Stimulated activated effector memory CD8-positive, alpha-beta T cell treated with anti-CD3 and anti-CD28 coated beads, Interleukin-12 subunit alpha, Interleukin-12 subunit beta, amount 100 ng/mL, for 72 hours (primary cell): ENCODE data around the gene PMM2.

Experiments
- ATAC-seq: fragments of 150-1000 bp; cut with Tn5 transposase; 2 replicates; pipeline ENCODE4 v1.10.0; 2021
- DNase-seq, 2 donors: peaks; one replicate each; pipeline ENCODE4 v3.0.0; 2021 to 2022; ENCODE audit warnings: low spot score in 2 of 2
- H3K27ac Mint-ChIP-seq: one replicate; pipeline ENCODE4 v1.8.0; 2022; ENCODE audit warnings: mild to moderate bottlenecking, mixed read lengths
- H3K36me3 Mint-ChIP-seq: one replicate; pipeline ENCODE4 v1.8.0; 2022; ENCODE audit warnings: mild to moderate bottlenecking, mixed read lengths
- H3K4me1 Mint-ChIP-seq: one replicate; pipeline ENCODE4 v1.8.0; 2022; ENCODE audit warnings: mixed read lengths
- H3K4me3 Mint-ChIP-seq: one replicate; pipeline ENCODE4 v1.8.0; 2022; ENCODE audit warnings: mild to moderate bottlenecking, mixed read lengths
- H3K9me3 Mint-ChIP-seq: one replicate; pipeline ENCODE4 v1.8.0; 2022; ENCODE audit warnings: mixed read lengths

PMM2 gene

GRCh38 chr16:8849411-8850011, 51.9 kb downstream of the PMM2 start:
- Mint-ChIP-seq H3K4me3 (no peak overlapping the region), H3K9me3 (no peaks in the 10 kb centered on the region), H3K4me1 (peaks cover 31% of the 10 kb centered on the region), H3K36me3 (peaks cover 96% of the 10 kb centered on the region), H3K27ac (peak overlapping the region; percentile 85)
- DNase-seq (no peak), ATAC-seq (no peak)

GRCh38 chr16:8850279-8850885, 52.7 kb downstream of the PMM2 start:
- H3K4me1 Mint-ChIP-seq, result peaks cover 28% of the 10 kb centered on the region
- H3K27ac Mint-ChIP-seq, result peak overlapping the region; percentile 85
- ATAC-seq (peak; percentile 46), DNase-seq (no peak)
- peaks cover 96% of the 10 kb centered on the region for H3K36me3 Mint-ChIP-seq
- H3K9me3 Mint-ChIP-seq, result no peaks in the 10 kb centered on the region
- no peak overlapping the region for H3K4me3 Mint-ChIP-seq

- peak overlapping the region; percentile 86 for H3K27ac Mint-ChIP-seq
- ATAC-seq (no peak), DNase-seq (no peak)
- no peaks in the 10 kb centered on the region for H3K9me3 Mint-ChIP-seq
- H3K4me1 Mint-ChIP-seq, result peaks cover 27% of the 10 kb centered on the region
- no peak overlapping the region for H3K4me3 Mint-ChIP-seq
- peaks cover 98% of the 10 kb centered on the region for H3K36me3 Mint-ChIP-seq
Measured at GRCh38 chr16:8851761-8852403, 54.2 kb downstream of the PMM2 start.

- peaks cover 98% of the 10 kb centered on the region for H3K36me3 Mint-ChIP-seq
Measured at GRCh38 chr16:8852534-8852933, 54.9 kb downstream of the PMM2 start.

GRCh38 chr16:8853150-8853549, 55.5 kb downstream of the PMM2 start:
- no peak for DNase-seq
- Mint-ChIP-seq H3K27ac (peak overlapping the region; percentile 71), H3K36me3 (peaks cover 100% of the 10 kb centered on the region), H3K9me3 (no peaks in the 10 kb centered on the region), H3K4me3 (no peak overlapping the region), H3K4me1 (peaks cover 31% of the 10 kb centered on the region)
- ATAC-seq, result no peak

More at GRCh38 chr16:8852534-8852933, 54.9 kb downstream of the PMM2 start:
- Mint-ChIP-seq H3K4me1 (peaks cover 27% of the 10 kb centered on the region), H3K27ac (peak overlapping the region; percentile 71), H3K9me3 (no peaks in the 10 kb centered on the region), H3K4me3 (no peak overlapping the region)
- DNase-seq, result no peak
- no peak for ATAC-seq

- no peak overlapping the region for H3K4me3 Mint-ChIP-seq
- peaks cover 33% of the 10 kb centered on the region for H3K4me1 Mint-ChIP-seq
- H3K27ac Mint-ChIP-seq, result peak overlapping the region; percentile 71
- no peak for DNase-seq
- H3K9me3 Mint-ChIP-seq, result no peaks in the 10 kb centered on the region
- H3K36me3 Mint-ChIP-seq, result peaks cover 100% of the 10 kb centered on the region
- no peak for ATAC-seq
Measured at GRCh38 chr16:8853611-8854010, 56.0 kb downstream of the PMM2 start.

DNA sequence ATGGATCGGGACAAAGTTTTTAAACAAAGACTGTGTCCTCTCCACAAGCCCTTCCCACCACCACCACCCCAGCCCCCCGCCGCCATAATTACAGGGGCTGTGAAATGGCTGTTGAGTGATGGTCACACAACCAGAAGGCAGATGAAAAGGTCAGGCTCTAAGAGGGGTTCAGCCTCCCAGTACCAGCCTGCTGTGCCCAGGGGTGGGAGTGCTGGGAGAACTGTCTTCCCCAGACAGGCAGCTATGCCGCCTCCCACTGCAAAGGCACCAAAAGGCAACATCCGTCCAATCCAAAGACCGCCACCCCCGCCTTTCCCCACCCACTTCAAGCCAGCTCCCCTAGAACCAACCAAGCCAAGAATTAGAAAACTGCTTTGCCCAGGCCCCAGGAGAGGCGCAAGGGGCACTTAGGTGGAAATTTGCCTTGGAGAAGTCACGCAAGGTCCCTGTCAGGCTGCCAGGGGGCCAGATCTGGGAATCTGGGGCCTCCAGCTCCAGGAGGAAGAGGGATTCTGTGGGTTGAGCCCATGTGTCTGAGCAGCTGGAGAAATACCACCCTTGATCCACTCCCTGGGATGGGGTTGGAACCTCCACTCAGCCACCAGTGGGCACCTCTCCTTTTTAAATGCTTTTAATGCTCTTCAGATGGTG, 56.8 kb downstream of the PMM2 start:
- ATAC-seq (no peak), DNase-seq (no peak)
- Mint-ChIP-seq H3K27ac (peak overlapping the region; percentile 83), H3K36me3 (peaks cover 100% of the 10 kb centered on the region), H3K4me3 (no peak overlapping the region), H3K4me1 (peaks cover 29% of the 10 kb centered on the region), H3K9me3 (no peaks in the 10 kb centered on the region)

- peaks cover 99% of the 10 kb centered on the region for H3K36me3 Mint-ChIP-seq
- peak overlapping the region; percentile 83 for H3K27ac Mint-ChIP-seq
- no peaks in the 10 kb centered on the region for H3K9me3 Mint-ChIP-seq
- H3K4me1 Mint-ChIP-seq, result peaks cover 26% of the 10 kb centered on the region
- DNase-seq (no peak), ATAC-seq (no peak)
- H3K4me3 Mint-ChIP-seq, result no peak overlapping the region
Measured at GRCh38 chr16:8855051-8855786, 57.6 kb downstream of the PMM2 start.

- Mint-ChIP-seq H3K9me3 (no peaks in the 10 kb centered on the region), H3K4me1 (peaks cover 19% of the 10 kb centered on the region), H3K36me3 (peaks cover 98% of the 10 kb centered on the region), H3K4me3 (no peak overlapping the region), H3K27ac (peak overlapping the region; percentile 81)
- DNase-seq, result no peak
- no peak for ATAC-seq
Measured at GRCh38 chr16:8855972-8856371, 58.3 kb downstream of the PMM2 start.

DNA sequence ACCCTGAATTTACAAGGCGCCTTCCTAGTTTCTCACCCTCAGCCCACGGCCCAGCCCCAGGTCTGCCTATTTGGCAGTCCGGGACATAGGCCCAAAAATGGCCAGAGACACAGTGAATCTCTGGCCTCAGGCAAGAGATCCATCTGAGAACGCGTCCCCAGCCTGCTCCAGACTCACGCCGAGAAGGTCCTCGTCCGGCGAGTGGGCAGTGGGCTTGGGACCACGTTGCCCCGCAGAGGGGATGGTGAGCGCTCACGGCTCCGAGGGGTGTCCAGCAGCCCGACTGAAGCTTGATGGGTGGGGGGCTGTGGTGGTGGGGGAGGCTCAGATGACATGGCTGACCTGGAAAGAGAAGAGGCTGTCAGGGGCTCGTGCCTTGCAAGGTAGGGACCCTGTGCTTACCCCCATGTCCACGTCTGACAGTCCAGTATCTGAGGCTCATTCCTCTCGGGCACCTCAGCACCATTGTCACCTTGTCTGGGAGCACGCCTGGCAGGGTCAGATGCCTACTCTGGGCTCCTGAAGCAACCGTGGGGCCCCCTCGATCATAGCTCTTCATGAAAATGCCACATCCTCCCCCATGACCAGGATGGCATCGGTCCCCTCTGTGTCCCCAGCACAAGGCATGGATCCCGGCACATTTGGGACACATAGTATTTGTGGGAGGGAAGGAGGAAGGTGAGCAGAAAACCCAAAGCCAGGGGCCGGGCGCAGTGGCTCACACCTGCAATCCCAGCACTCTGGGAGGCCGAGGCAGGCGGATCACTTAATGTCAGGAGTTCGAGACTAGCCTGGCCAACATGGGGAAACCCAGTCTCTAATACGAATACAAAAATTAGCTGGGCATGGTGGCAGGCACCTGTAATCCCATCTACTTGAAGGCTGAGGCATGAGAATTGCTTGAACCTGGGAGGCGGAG, 61.6 kb downstream of the PMM2 start:
- no peak overlapping the region for H3K4me3 Mint-ChIP-seq
- peaks cover 92% of the 10 kb centered on the region for H3K36me3 Mint-ChIP-seq

GRCh38 chr16:8859913-8860881, 62.6 kb downstream of the PMM2 start:
- no peaks in the 10 kb centered on the region for H3K9me3 Mint-ChIP-seq
- H3K36me3 Mint-ChIP-seq, result peaks cover 91% of the 10 kb centered on the region
- H3K4me3 Mint-ChIP-seq, result no peak overlapping the region
- no peak for DNase-seq
- H3K4me1 Mint-ChIP-seq, result peaks cover 34% of the 10 kb centered on the region
- peak overlapping the region; percentile 81 for H3K27ac Mint-ChIP-seq
- no peak for ATAC-seq

More for the DNA sequence above, 61.6 kb downstream of the PMM2 start:
- H3K27ac Mint-ChIP-seq, result peak overlapping the region; percentile 81
- no peak for ATAC-seq
- peaks cover 33% of the 10 kb centered on the region for H3K4me1 Mint-ChIP-seq
- no peak for DNase-seq
- no peaks in the 10 kb centered on the region for H3K9me3 Mint-ChIP-seq

DNA sequence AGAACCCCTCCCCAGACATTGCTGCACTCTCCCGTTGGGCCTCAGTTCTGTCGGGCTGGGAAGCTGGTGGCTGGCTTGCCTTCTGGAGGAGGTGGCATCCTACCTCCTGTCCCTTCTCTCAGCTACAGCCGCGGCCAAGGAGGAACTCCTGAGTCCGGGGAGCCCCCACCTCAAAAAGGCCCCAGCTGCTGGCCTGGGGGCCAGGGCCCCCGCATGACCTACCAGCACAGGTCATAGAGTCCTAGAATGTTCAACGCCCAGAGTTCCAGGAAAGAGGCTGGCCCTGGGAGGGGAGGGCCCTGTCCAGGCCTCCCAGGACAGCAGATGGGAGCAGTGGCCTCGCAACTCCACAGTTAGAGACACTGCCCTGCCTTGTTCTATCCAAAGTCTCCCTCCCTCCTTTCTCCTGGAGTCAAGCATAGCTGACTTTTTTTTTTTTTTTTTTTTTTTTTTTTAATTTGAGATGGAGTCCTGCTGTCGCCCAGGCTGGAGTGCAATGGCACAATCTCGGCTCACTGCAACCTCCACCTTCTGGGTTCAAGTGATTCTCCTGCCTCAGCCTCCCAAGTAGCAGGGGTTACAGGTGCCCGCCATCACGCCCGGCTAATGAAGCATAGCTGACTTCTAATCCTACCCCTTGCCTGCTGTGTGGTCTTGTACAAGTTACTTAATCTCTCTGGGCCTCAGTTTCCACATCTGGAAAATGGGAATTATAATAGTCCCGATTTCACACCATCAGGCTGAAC, 64.1 kb downstream of the PMM2 start:
- H3K4me1 Mint-ChIP-seq, result peaks cover 42% of the 10 kb centered on the region
- DNase-seq (no peak), ATAC-seq (no peak)
- H3K9me3 Mint-ChIP-seq, result no peaks in the 10 kb centered on the region
- no peak overlapping the region for H3K4me3 Mint-ChIP-seq
- peak overlapping the region; percentile 70 for H3K27ac Mint-ChIP-seq
- H3K36me3 Mint-ChIP-seq, result peaks cover 88% of the 10 kb centered on the region
